HEK293 (cell line): ENCODE data around the gene GTF2F1.
A peak's percentile ranks its signal among the peaks of the same experiment; 100 is the strongest.

Source experiments
- EGR2 ChIP-seq: fragments of 450-650 bp; formaldehyde crosslinking; IDR thresholded peaks from 2 replicates; pipeline ENCODE4 v1.5.1; 2016; ENCODE audit warnings: low read depth, missing biosample characterization, missing genetic modification characterization
- PRDM2 ChIP-seq: fragments of 450-650 bp; formaldehyde crosslinking; IDR thresholded peaks from 2 replicates; pipeline ENCODE4 v1.5.1; 2016; ENCODE audit warnings: missing biosample characterization, missing genetic modification characterization, borderline replicate concordance
- PRDM4 ChIP-seq: fragments of 450-650 bp; formaldehyde crosslinking; IDR thresholded peaks from 2 replicates; pipeline ENCODE4 v1.5.1; 2017; ENCODE audit warnings: missing biosample characterization, missing genetic modification characterization
- REPIN1 ChIP-seq: fragments of 450-650 bp; formaldehyde crosslinking; IDR thresholded peaks from 2 replicates; pipeline ENCODE4 v1.5.1; 2017; ENCODE audit warnings: missing biosample characterization, missing genetic modification characterization, low read depth
- ZBTB11 ChIP-seq: fragments of 450-650 bp; formaldehyde crosslinking; conservative IDR thresholded peaks from 2 replicates; pipeline ENCODE4 v1.5.1; 2016; ENCODE audit warnings: low read depth, missing biosample characterization, missing genetic modification characterization
- ZBTB17 ChIP-seq: fragments of 450-650 bp; formaldehyde crosslinking; IDR thresholded peaks from 2 replicates; pipeline ENCODE4 v1.5.1; 2016; ENCODE audit warnings: missing biosample characterization, missing genetic modification characterization
- ZBTB48 ChIP-seq: fragments of 450-650 bp; formaldehyde crosslinking; IDR thresholded peaks from 2 replicates; pipeline ENCODE4 v1.5.1; 2016; ENCODE audit warnings: missing biosample characterization, missing genetic modification characterization
- ZBTB8A ChIP-seq: fragments of 450-650 bp; formaldehyde crosslinking; IDR thresholded peaks from 2 replicates; pipeline ENCODE4 v1.5.1; 2016; ENCODE audit warnings: missing biosample characterization, missing genetic modification characterization
- ZNF138 ChIP-seq: fragments of 450-650 bp; formaldehyde crosslinking; IDR thresholded peaks from 2 replicates; pipeline ENCODE4 v1.5.1; 2016; ENCODE audit warnings: missing biosample characterization, missing genetic modification characterization, borderline replicate concordance
- ZNF394 ChIP-seq: fragments of 450-650 bp; formaldehyde crosslinking; IDR thresholded peaks from 2 replicates; pipeline ENCODE4 v1.5.1; 2016; ENCODE audit warnings: missing biosample characterization, missing genetic modification characterization, mild to moderate bottlenecking, moderate library complexity, borderline replicate concordance
- ZNF416 ChIP-seq: fragments of 450-650 bp; formaldehyde crosslinking; IDR thresholded peaks from 2 replicates; pipeline ENCODE4 v1.5.1; 2016; ENCODE audit warnings: missing biosample characterization, missing genetic modification characterization
- ZNF501 ChIP-seq: fragments of 450-650 bp; formaldehyde crosslinking; IDR thresholded peaks from 2 replicates; pipeline ENCODE4 v1.5.1; 2016; ENCODE audit warnings: missing biosample characterization, missing genetic modification characterization
- ZNF513 ChIP-seq: fragments of 450-650 bp; IDR thresholded peaks from 2 replicates; pipeline ENCODE4 v1.5.1; 2018; ENCODE audit warnings: missing biosample characterization, missing genetic modification characterization
- ZNF549 ChIP-seq: fragments of 450-650 bp; IDR thresholded peaks from 2 replicates; pipeline ENCODE4 v1.5.1; 2018; ENCODE audit warnings: missing biosample characterization, missing genetic modification characterization, mild to moderate bottlenecking, inconsistent platforms, moderate library complexity
- ZNF561 ChIP-seq: fragments of 450-650 bp; IDR thresholded peaks from 2 replicates; pipeline ENCODE4 v1.5.1; 2018; ENCODE audit warnings: missing biosample characterization, missing genetic modification characterization, borderline replicate concordance
- ZNF585B ChIP-seq: fragments of 450-650 bp; formaldehyde crosslinking; IDR thresholded peaks from 2 replicates; pipeline ENCODE4 v1.5.1; 2016; ENCODE audit warnings: missing biosample characterization, missing genetic modification characterization
- ZNF610 ChIP-seq: fragments of 450-650 bp; formaldehyde crosslinking; IDR thresholded peaks from 2 replicates; pipeline ENCODE4 v1.5.1; 2016; ENCODE audit warnings: missing biosample characterization, missing genetic modification characterization, borderline replicate concordance
- ZNF621 ChIP-seq: fragments of 450-650 bp; formaldehyde crosslinking; IDR thresholded peaks from 2 replicates; pipeline ENCODE4 v1.5.1; 2017; ENCODE audit warnings: missing biosample characterization, missing genetic modification characterization
- ZNF658 ChIP-seq: fragments of 450-650 bp; formaldehyde crosslinking; IDR thresholded peaks from 2 replicates; pipeline ENCODE4; 2016; ENCODE audit warnings: missing biosample characterization, missing genetic modification characterization
- ZNF660 ChIP-seq: fragments of 450-650 bp; IDR thresholded peaks from 2 replicates; pipeline ENCODE4 v1.5.1; 2018; ENCODE audit warnings: missing biosample characterization, mild to moderate bottlenecking, missing genetic modification characterization
- ZNF692 ChIP-seq: fragments of 450-650 bp; formaldehyde crosslinking; IDR thresholded peaks from 2 replicates; pipeline ENCODE4 v1.5.1; 2016; ENCODE audit warnings: missing biosample characterization, missing genetic modification characterization
- ZNF830 ChIP-seq: fragments of 450-650 bp; IDR thresholded peaks from 2 replicates; pipeline ENCODE4 v1.5.0; 2018; ENCODE audit warnings: missing biosample characterization, missing genetic modification characterization, low read depth, mild to moderate bottlenecking, moderate library complexity

Gene GTF2F1

GRCh38 chr19:6424939-6425731, 32.2 kb upstream of the GTF2F1 start (continued):
- TF ChIP-seq ZNF621 (no peak), ZBTB48 (tag by site-specific recombination) (peak; percentile 81), ZNF561 (tag by site-specific recombination) (peak; percentile 84), ZNF501 (tag by site-specific recombination) (no peak), ZBTB17 (peak; percentile 94), ZNF416 (tag by site-specific recombination) (no peak), ZNF610 (peak; percentile 69), ZBTB8A (peak; percentile 64), ZNF138 (tag by site-specific recombination) (no peak), ZNF549 (tag by site-specific recombination) (no peak), ZNF692 (tag by site-specific recombination) (peak; percentile 92), PRDM2 (no peak), ZNF585B (tag by site-specific recombination) (no peak), REPIN1 (tag by site-specific recombination) (no peak), EGR2 (tag by site-specific recombination) (peak; percentile 88), ZNF830 (tag by site-specific recombination) (no peak), ZNF660 (tag by site-specific recombination) (peak; percentile 65; the same call in 1 of the 2 replicates), ZNF513 (tag by site-specific recombination) (no peak), PRDM4 (tag by site-specific recombination) (no peak), ZNF658 (tag by site-specific recombination) (no peak), ZBTB11 (tag by site-specific recombination) (no peak), ZNF394 (tag by site-specific recombination) (peak; percentile 75)
